ENCODE results near the gene ZFP3. TPM values are rescaled to one million over a fixed set of nuclear protein-coding genes. Genes with fewer than 3 reads are reported as not detected.

Gene ZFP3
- 0.89 and 1.7 TPM in 2 replicates for total RNA-seq

GRCh38 chr17:5078106-5079028 lies at the start of gene ZFP3:
ZFP3 (plus strand) TSS chr17:5078467; CDS start chr17:5091505, 13,038 bp downstream.

GRCh38 chr17:5035315-5035714 lies 43.0 kb upstream of the ZFP3 start, which contains the start of gene SLC52A1:
SLC52A1 (minus strand) TSS chr17:5035426; CDS start chr17:5034606, 820 bp downstream.

GRCh38 chr17:5111402-5112204 lies 33.3 kb downstream of the ZFP3 start, which contains the start of gene ZNF232:
ZNF232 (minus strand) TSS chr17:5111878; CDS start chr17:5111822, 56 bp downstream.

GRCh38 chr17:5115673-5116651 lies 37.7 kb downstream of the ZFP3 start, which contains the start of gene USP6:
USP6 (plus strand) TSS chr17:5116032; CDS start chr17:5130368, 14,336 bp downstream.

Other genes starting within 250 kb of the ZFP3 start
- gene MINK1, start 245.1 kb upstream of the ZFP3 start, total RNA-seq = 22.2 and 26.2 TPM in 2 replicates
- gene C17orf107, start 178.9 kb upstream of the ZFP3 start, total RNA-seq = 4.3 and 5.7 TPM in 2 replicates
- gene CHRNE, start 175.4 kb upstream of the ZFP3 start, total RNA-seq = 0.35 and 0.86 TPM in 2 replicates
- gene GP1BA, start 146.2 kb upstream of the ZFP3 start, total RNA-seq = not detected in 2 replicates
- gene SLC25A11, start 138.4 kb upstream of the ZFP3 start, total RNA-seq = 61.9 and 65.2 TPM in 2 replicates
- gene RNF167, start 138.2 kb upstream of the ZFP3 start, total RNA-seq = 64.3 and 64.5 TPM in 2 replicates
- gene PFN1, start 129.9 kb upstream of the ZFP3 start, total RNA-seq = 1,248 and 1,319 TPM in 2 replicates
- gene ENO3, start 127.3 kb upstream of the ZFP3 start, total RNA-seq = 3.4 TPM in 1 of 2 replicates, not detected in the other
- gene SPAG7, start 110.7 kb upstream of the ZFP3 start, total RNA-seq = 60.0 and 64.9 TPM in 2 replicates
- 15.6 and 36.6 TPM in 2 replicates for gene CAMTA2, start 90.8 kb upstream of the ZFP3 start, total RNA-seq
- gene INCA1, start 80.9 kb upstream of the ZFP3 start, total RNA-seq = under 0.01 and 0.53 TPM in 2 replicates
- 49.3 and 54.8 TPM in 2 replicates for gene KIF1C, start 80.5 kb upstream of the ZFP3 start, total RNA-seq
- 0.29 and 0.71 TPM in 2 replicates for gene SLC52A1, start 43.0 kb upstream of the ZFP3 start, total RNA-seq
- gene ZNF232, start 33.4 kb downstream of the ZFP3 start, total RNA-seq = 3.5 and 6.6 TPM in 2 replicates
- gene USP6, start 37.6 kb downstream of the ZFP3 start, total RNA-seq = 0.18 TPM in 1 of 2 replicates, not detected in the other
- gene ZNF594, start 113.4 kb downstream of the ZFP3 start, total RNA-seq = 0.29 and 1.6 TPM in 2 replicates
- gene SCIMP, start 156.4 kb downstream of the ZFP3 start, total RNA-seq = not detected in 2 replicates
- gene RABEP1, start 203.8 kb downstream of the ZFP3 start, total RNA-seq = 31.2 and 31.4 TPM in 2 replicates

Data from myometrial cell (primary cell).